NCI-H2196 treated with DMSO at 0.1 percent for 48 hours (cell line): Measurements from ENCODE around the gene ABTB2.

Experiments used
- DNase-seq: peaks from one replicate; lab custom pipeline; 2025; ENCODE audit not compliant: unreplicated experiment; lab: John Stamatoyannopoulos, UW

The ABTB2 gene

DNA sequence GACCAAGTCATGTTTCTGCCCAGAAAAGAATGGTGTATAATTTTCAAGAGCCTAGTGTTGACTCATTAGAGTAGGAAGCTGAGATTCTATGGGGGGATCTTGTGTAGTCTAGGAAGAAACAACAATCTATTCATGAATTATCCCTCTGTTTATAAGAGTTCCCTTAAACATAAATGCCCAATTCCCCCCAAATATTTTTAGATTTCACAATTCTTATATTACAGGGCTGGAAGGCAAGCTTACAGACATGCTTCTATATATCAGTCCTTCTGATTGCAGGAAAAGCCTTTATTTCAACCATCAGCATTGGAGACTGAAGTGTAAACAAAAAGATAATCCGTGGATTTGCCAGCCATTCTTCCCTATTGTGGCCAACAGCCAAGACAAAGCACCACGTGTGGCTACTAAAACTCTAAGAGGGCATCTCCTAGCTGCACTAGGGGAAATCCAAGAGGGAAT, 181.0 kb downstream of the ABTB2 start:
- DNase-seq = peak; percentile 33

DNA sequence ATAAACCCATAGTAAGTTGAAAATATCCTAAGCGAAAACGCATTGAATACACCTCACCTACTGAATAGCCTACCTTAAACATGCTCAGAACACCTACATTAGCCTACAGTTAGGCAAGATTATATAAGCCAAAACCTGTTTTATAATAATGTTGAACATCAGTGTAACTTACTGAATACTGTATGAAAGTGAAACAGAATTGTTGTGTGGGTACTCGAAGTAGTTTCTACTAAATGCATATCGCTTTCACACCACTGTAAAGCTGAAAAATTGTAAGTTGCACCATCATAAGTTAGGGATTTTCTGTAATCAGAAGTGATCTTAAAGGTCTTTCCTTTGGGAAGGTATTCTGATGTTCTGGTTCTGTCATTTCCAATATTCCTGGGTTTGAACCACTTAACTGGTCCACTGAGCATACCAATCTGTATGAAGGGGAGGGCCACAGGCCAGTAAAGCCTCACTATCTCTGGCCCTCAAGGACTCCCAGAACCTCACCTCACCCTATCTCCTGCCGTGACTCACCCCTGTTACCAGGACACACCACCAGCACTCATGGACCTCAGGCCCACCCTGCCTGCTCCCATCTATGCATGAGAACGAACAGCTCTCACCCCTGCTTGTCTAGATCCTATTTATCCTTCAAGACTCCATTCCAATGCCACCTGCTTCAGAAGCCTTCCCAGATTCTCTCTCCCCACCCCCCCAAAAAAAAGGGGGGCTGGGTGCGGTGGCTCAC, 182.4 kb downstream of the ABTB2 start:
- no peak for DNase-seq

DNA sequence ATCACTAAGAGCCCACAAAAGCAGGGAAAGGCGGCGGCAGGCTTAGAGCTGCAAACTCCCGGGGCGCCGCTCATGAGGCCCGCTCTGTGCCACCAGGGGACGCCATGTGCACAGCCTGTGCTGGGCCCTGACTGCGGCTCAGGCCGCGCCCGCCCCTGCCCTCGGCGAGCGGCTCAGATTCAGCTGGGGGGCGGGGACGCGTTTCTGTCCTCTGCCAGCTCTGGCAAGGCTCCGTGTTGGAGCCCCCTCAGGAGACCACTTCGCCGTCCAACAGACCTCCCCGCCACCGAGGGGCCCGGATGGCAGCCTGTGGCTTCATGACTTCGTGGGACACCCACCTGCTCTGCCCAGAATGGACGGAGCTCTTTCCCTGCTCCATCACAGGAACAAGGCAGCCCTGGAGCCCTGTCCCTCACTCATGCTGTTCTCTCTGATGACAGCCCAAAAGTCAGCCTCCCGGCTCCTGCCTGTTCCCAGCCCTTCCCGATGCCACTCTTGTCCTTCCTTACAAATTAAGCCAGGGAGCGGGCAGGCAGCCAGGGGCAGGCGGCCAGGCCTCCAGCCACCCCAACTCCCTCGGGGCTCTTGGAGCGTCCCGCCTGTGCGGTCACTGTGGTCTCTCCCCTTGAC, 183.3 kb downstream of the ABTB2 start:
- DNase-seq = peak; percentile 54

DNA sequence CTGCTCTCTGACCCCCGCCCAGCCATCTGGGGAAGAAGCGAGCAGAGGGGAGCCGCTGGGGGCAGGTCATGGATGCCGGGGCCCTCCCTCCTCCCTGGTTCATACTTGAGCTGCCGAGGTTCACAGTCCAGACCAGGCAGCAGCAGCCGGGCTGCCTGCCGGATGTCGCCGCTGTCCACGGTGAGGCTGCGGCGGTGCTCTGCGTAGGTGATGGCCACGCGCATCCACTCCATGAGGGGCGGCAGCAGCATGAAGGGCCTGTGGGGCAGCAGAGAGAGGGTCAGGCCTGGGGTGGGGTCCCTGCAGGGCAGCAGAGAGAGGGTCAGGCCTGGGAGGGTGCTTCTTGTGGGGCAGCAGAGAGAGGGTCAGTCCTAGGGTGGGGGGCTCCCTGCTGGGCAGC, 184.8 kb downstream of the ABTB2 start:
- DNase-seq = no peak

DNA sequence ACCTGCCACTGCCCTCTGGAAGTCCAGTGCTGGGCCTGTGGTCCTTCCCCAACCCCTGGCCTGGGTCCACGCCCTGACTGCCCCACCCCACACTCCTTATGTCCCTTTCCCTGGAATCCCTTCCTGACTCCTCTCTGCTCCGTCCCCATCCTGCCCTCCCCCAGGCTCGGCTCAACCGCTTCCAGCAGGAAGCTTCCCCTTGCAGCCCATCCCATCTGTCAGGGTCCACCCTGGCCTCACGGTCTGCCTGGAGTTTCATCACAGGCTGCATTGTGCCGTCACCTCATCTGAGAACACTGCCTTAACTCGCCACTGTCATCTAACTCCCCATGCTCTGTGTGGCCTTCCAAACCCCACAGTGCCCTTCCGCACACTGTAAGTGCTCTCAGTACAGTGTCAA, 188.1 kb downstream of the ABTB2 start:
- DNase-seq = no peak

DNA sequence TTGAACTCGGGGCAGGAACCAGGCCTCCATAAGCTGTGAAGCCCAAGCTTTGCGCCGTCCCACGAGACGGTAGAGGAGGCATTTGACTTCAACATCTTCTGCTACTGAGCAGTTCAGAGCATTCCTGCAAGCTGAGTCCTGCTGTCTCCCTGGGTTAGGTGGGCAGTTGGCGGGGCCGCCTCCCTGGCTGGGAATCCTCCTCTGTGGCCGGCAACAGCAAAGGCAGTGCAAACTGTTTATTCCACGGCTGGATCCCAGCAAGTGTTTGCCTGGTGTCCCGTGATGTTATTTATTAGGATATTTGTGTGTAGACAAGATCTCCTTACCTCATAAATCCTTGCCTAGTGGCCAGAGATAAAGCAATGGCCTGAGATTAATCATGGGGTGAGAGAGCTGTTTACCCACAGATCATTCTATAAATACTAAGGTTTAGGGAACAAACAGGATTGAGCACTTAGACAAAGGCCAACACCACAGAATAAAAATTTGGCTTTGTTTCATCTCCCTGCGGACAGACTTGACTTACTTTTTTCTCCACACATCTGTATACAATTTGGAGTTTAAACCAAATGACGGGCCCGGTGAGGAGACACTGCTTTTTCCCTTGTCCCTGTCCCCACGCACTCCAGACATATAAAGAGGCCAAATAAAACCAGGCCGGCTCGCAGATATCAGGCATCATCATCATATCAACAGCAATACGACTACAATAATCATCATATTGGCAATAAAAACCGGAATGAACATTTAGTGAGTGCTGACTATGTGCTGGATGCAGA, 189.0 kb downstream of the ABTB2 start:
- DNase-seq = no peak

DNA sequence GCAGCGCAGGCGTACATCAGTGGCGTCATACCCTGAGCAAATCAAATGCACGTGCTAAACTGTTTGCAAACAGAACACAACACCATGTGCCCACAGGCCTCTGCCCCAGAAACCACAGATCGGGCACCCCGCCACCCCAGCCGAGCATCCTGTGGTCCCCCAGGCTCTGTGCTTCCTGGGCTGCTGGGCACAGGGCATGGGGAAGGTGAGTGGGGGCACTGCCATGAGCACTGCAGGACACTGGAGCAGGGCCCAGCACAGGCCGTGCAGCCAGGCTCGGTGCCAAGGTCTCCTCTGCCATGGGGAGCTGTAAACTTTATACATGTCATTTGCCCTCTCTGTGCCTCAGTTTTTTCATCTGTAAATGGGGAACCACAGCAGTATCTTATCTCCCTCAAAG, 189.8 kb downstream of the ABTB2 start:
- no peak for DNase-seq

DNA sequence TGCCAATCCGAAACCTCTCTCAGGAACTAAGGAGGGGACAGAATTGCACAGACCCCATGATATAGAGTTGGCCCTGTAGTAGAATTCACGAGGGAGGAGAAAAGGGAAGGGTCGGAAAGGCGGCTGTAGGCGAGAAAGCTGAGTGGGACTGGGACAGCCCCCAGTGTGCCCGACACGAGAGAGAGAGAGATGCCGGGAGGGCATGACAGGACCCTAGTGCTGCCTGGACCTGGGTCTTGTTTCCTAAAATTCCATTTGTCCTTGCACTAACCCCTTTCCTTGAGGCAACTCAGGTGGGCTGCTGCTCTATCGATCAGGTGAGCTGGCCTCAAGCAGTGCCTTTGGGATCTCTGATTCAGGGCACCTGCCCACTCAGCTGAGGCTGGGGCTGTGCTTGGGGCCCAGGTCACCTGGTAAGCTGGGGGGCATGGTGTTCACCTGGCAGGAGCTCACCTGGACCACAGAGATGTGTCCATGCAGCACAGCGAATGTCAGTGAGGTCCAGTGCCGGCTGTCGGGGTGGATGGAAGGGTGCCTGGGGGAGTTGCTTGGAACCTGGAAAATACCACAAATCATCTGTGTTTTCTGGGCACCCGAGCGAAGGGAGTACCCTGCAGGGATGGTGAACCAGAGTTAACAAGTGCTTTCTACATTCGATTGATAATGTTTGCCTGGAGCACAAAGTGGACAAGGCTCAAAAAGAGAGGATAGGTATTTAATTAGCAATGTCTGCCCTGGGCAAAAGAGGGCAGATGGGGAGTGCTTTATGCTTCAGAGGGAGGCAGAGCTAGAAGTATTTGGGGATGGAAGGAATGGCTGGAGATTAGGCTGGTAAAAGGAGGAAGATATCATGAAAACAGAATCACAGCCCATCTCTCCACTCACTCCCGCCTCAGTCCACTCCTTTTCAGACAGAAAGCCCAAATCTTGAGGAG, 190.7 kb downstream of the ABTB2 start:
- no peak for DNase-seq

DNA sequence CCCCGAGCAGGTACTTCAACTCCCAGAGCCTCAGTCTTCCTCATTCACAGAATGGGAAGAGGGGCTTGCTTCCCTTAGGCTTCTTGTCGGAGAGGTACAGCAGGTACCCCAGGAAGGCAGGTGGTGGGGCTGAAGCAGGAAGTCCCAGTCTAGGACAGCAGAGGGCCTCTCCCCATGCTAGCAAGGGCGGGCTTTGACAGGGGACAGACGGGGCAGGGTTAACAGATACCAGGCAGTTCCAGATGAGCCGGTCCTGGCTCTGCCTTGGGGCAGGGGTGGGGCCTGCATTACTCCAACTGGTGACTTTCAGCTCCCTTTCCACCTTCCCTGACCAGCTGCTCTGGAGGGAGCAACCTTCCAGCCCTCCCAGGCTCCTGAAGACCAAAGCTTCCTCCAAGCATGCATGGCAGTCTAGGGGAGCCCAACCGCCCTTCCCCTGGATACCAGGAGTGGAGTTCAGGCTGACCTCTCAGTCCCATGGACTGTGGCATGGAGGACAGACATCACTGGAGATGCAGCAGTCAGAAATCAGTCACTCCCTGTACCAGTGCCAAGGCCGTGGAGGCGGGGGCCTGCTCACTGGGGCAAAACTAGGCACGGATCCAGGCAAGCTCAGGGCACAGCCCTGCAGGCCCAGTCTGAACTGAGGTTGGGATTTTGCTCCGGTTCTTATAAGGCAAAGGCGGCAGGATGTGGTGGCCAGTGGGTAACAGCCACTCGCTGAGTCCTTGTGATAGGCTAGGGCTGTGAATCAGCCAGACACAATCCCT, 191.8 kb downstream of the ABTB2 start:
- DNase-seq = no peak

DNA sequence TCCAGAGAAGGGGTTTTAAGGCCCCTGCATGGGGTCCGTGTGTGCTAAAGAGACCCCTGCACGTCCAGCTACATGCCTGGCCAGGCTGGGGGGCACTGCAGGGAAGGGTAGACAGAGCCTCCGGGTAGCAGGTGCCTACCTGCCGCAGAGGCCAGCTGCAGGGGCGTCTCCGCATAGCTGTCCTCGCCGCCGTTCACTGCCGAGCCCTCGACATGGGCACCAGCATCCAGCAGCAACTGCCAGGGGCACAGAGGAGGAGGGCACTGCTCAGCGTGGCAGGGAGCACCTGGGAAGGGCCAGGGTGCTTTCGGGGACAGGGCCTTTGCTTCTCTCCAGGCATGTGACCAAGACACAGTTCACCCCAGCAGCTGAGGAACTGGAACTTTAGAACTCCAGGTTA, 192.7 kb downstream of the ABTB2 start:
- DNase-seq = no peak

DNA sequence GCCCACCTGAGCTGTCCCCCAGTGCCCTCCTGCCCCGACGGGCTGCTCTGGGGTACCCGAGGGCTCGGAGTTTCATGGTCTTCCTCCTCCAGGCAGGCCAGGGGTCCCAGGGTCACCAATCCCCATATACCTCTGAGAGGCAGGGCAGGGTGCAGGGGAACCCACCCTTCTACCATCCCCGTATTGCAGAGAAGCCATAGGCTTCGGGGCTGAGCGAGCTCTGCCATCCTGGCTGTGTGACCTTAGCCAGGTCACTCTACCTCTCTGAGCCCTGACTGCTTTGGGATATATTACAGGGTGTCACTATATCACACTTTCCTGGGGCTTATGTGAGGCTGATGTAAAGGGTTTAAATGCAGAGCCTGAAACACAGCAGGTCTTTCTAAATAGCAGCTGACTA, 195.0 kb downstream of the ABTB2 start:
- no peak for DNase-seq

DNA sequence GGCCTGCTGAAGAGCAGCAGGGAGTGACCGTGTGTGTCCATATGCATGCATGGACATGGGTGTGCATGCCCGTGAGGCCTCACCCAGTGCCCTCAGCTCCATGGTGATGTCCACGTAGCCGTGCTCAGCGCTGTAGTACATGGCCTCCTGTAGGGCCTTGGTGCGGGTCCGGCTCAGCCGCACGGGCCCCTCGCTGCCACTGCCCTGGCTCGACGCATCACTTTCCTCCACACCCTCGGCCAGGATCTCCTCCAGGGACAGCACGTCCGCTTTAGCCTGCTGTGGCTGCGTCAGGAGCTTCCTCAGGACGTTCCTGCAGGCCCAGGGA, 195.4 kb downstream of the ABTB2 start:
- DNase-seq = no peak

DNA sequence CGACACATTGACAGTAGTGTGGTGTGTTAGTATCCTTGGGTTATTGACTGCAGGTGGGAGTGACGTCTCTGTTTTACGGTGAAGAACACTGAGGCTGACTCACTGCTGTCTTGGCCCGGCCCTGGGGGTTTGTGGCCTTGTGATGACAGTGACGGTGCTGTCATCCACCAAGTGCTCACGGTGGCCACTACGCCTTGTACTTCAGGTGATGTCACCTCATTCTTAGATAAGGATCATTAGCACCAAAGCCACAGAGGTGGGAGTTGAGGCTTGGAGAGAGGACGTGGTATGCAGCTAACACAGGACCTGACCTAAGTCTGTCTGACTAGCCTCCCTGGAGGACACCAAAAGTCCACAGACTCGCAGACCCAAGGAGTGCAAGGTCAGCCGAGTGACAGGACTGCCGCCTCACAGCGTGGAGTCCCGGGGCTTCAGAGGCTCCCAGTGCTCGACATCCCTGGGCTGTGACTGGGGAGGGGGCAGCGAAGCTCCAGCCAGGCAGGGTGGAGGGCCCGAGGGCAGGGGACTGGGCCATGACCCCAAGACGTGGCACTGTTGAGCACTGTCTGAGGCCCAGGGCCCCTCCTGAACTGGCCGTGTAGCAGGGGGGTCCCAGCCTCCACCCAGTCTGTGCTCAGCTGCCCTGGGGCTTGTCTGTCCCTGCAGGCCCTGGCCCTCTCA, 195.9 kb downstream of the ABTB2 start:
- no peak for DNase-seq

DNA sequence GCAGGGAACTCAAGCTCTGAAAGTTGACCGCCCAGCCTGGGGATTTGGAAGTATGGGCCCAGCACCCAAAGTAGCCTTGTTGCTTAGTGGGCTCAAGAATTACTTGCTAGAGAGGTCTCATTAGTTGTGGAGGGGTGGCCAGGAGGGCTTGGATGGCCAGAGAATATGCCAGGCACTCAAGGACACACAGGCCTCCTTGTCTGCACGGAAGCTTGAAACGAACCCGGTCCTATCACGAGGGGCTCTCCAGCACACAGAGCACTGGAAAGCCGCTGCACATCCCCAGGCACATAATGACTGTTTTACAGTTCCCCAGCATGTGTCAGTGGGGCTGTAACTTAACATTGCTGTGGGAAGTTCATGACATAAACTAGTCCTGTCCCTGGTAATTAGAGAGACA, 196.4 kb downstream of the ABTB2 start:
- DNase-seq = no peak

DNA sequence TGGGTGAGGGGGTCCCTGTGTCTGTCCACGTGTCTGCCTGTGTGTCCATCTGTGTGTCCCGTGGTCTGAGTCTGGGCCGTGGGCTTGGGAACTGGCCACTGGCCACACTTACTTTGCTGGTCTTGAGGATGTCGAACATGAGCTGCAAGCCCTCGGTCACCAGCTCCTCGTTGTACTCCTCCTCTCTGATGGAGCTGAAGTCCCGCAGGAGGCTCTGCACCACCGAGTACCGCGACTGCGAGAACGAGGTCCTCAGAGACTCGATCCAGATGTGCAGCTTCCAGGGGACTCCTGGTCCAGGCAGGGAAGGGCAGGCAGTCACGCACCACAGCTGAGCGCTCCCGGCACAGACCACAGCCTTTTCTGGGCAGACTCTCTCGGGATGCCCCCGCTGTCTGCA, 197.0 kb downstream of the ABTB2 start:
- DNase-seq = no peak

DNA sequence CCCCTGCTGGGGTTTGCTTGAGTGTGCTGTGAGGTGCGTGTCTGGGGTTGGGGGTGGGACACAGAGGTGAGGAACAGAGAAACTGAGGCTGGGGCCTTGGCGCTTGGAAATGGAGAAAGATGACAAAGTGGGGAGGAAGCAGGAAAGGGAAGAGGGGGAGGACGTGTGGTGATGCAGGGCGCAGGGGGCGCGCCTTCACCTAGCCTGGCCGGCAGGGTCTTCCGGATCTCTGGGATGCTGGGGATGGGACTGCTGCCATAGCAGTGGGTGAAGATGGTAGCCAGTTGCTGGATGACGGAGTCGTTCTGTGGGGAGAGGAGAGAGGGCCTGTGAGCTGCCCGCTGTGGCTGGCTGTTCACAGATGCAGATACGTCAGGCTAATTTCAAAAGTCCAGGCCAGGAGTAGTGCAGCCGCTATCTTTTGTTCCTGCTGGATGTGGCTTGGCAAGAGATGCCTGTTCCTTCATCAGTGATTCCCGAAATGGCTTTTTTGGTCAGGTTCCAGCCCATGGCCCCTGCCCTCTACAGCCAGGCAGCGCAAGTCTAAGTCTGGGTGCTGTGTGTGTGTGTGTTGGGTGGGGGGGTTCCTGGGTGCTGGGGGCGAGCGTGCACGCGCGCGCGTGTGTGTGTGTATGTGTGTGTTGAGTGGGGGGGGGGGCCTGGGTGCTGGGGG, 197.6 kb downstream of the ABTB2 start:
- no peak for DNase-seq

DNA sequence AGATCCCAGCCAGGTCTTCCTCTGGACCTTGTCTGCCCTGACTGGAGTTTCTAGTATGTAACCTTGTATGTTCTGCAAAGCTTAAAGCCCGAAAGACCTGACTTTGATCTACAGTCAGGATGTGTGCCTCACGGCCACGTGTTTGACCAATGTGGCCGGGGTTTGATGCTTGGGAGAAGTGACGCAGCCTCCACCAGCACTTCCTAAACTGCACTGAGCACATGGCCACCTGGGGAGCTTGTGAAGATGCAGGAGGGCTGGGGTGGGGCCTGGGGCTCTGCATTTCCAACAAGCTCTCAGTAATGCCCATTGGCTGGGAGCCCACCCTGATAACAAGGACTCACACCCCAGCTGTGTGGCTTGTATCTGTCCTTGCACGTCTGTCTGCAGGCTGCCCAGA, 199.1 kb downstream of the ABTB2 start:
- DNase-seq = no peak

DNA sequence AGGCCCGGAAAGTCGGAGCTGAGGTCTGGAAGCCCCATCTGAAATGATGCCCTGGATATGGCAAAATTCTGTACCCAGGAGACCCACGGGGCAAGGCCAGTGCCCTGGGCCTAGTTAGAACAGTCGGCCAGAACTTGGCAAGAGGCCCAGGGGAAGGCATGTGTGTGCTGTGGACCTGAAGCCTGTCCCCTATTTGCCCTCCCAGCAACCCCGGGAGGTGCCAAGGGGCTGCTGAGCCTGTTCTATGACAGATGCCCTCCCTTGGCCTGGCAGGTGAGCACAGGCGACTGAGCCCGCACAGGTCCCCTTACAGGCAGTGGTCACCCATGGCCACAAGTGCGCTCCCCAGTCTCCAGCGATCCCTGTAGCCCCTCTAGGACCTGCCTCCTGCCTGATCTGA, 200.6 kb downstream of the ABTB2 start:
- no peak for DNase-seq

DNA sequence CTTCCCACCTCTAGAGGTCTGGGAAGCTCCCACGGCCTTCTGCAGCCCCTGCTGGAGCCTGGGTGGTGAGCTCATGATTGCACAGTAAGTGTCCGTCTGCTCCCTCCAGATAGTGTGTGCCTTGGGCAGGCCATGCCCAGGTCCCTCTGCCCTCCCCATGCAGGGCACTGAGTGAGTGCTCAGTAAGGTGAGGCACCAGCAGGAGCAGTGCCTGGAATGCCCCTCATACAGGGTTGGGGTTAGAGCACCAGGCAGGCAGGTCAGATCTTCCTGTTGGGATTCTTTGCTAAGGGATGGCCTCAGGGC, 202.1 kb downstream of the ABTB2 start:
- no peak for DNase-seq
